Lower lobe of right lung (tissue), 2 donors: ENCODE measurements around the gene LRRC47. TPM values are rescaled to one million over a fixed set of nuclear protein-coding genes. Genes with fewer than 3 reads are reported as not detected.

Experiments used
- ATAC-seq, 2 donors: fragments of 200-7000 bp; cut with Tn5 transposase; one replicate each; pipeline ENCODE4 v1.9.1; 2020 to 2022; ENCODE audit warnings: mild to moderate bottlenecking in 2 of 2, moderate library complexity in 2 of 2
- DNase-seq: peaks from one replicate; pipeline ENCODE4 v3.0.0-alpha.2; 2020
- H3K27ac ChIP-seq: fragments of 200-600 bp; one replicate; pipeline ENCODE4 v1.8.0; 2022
- H3K27me3 ChIP-seq: fragments of 200-600 bp; one replicate; pipeline ENCODE4 v1.8.0; 2022; ENCODE audit warnings: low read depth
- H3K36me3 ChIP-seq: fragments of 200-600 bp; one replicate; pipeline ENCODE4 v1.8.0; 2022; ENCODE audit warnings: mild to moderate bottlenecking
- H3K4me1 ChIP-seq: fragments of 200-600 bp; one replicate; pipeline ENCODE4 v1.8.0; 2022
- H3K4me3 ChIP-seq: fragments of 200-600 bp; one replicate; pipeline ENCODE4 v1.8.0; 2022; ENCODE audit warnings: mild to moderate bottlenecking
- H3K9me3 ChIP-seq: fragments of 200-600 bp; one replicate; pipeline ENCODE4 v1.8.0; 2022
- intact Hi-C: fragments of 100-400 bp; cut with DNase I; formaldehyde crosslinking; loops from one replicate; pipeline ENCODE4 v1.11.0; 2022
- total RNA-seq: library from RNA; stranded (reverse); fragmentation: NEBNext Ultra II Directional; extraction: Animal tissue kit (Norgen Biotek cat#: 25700); gene quantifications from one replicate; pipeline ENCODE4 v1.2.1, GENCODE V29; 2021
- TF ChIP-seq, protein P1 (sequence below): fragments of 200-600 bp; IDR thresholded peaks from one replicate; pipeline ENCODE4 v1.8.0; 2022; ENCODE audit warnings: antibody characterized with exemption, mild to moderate bottlenecking
- donor health status: DM: no; HTN: yes; CAD: no; lungs with severe emphysema.

LRRC47 gene
- total RNA-seq, 1 donor from 2014 or later = 34.4 TPM

DNA sequence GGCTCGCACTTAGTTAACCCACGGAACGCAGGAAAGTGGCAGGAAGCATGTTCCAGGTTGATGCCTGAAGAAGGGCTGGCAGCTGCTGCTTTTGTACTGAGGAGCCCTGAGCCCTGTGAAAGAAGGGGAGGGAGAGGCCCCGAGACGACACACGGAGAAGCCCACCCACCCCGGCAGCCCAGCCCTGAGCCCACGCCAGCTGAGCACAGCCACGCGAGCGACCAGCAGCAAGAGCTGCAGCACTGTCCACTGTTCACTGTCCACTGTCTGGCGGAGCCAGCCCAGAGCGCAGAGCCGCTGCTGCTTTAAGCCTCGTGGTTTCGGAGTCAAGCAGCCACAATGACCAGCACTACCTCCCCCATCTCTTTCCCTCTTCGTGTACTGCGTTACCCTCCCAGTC, 5.3 kb downstream of the LRRC47 start:
- no peak for ATAC-seq
- intact Hi-C loops = no loop called here
- peaks cover 31% of the 10 kb centered on the region for H3K4me1 ChIP-seq
- H3K9me3 ChIP-seq = no peaks in the 10 kb centered on the region
- no peak overlapping the region for H3K27ac ChIP-seq
- H3K27me3 ChIP-seq = no peaks in the 10 kb centered on the region
- DNase-seq = peak; percentile 38
- TF ChIP-seq, protein P1, sequence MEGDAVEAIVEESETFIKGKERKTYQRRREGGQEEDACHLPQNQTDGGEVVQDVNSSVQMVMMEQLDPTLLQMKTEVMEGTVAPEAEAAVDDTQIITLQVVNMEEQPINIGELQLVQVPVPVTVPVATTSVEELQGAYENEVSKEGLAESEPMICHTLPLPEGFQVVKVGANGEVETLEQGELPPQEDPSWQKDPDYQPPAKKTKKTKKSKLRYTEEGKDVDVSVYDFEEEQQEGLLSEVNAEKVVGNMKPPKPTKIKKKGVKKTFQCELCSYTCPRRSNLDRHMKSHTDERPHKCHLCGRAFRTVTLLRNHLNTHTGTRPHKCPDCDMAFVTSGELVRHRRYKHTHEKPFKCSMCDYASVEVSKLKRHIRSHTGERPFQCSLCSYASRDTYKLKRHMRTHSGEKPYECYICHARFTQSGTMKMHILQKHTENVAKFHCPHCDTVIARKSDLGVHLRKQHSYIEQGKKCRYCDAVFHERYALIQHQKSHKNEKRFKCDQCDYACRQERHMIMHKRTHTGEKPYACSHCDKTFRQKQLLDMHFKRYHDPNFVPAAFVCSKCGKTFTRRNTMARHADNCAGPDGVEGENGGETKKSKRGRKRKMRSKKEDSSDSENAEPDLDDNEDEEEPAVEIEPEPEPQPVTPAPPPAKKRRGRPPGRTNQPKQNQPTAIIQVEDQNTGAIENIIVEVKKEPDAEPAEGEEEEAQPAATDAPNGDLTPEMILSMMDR = no peak
- no peak overlapping the region for H3K4me3 ChIP-seq
- H3K36me3 ChIP-seq = peaks cover 51% of the 10 kb centered on the region

DNA sequence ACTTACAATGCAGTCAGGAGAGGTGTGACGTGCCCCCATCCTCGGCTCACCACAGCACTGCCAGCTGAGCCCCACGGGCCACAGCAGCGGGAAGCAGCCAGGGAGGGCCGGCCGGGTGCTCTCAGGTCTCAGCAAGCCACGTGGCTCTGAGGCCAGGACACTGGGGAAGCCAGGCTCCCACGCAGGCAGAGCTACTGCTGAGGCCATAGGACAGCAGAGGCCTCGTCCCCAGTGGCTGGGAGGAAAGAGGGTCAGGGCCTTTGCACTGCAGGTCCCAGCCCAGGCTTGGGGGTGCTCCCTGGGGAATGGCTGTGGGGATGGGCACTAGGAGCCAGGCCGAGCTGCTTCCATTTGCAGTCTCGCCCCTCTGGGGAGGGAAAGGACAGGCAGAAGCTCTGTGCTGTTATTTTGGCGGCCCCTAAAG, 5.8 kb downstream of the LRRC47 start:
- Histone ChIP-seq H3K9me3 (no peaks in the 10 kb centered on the region), H3K36me3 (peaks cover 55% of the 10 kb centered on the region), H3K4me1 (peaks cover 30% of the 10 kb centered on the region), H3K27ac (no peak overlapping the region), H3K27me3 (no peaks in the 10 kb centered on the region), H3K4me3 (no peak overlapping the region)
- intact Hi-C loops = no loop called here
- TF ChIP-seq, protein P1 = no peak
- ATAC-seq = no peak
- DNase-seq = peak; percentile 35

DNA sequence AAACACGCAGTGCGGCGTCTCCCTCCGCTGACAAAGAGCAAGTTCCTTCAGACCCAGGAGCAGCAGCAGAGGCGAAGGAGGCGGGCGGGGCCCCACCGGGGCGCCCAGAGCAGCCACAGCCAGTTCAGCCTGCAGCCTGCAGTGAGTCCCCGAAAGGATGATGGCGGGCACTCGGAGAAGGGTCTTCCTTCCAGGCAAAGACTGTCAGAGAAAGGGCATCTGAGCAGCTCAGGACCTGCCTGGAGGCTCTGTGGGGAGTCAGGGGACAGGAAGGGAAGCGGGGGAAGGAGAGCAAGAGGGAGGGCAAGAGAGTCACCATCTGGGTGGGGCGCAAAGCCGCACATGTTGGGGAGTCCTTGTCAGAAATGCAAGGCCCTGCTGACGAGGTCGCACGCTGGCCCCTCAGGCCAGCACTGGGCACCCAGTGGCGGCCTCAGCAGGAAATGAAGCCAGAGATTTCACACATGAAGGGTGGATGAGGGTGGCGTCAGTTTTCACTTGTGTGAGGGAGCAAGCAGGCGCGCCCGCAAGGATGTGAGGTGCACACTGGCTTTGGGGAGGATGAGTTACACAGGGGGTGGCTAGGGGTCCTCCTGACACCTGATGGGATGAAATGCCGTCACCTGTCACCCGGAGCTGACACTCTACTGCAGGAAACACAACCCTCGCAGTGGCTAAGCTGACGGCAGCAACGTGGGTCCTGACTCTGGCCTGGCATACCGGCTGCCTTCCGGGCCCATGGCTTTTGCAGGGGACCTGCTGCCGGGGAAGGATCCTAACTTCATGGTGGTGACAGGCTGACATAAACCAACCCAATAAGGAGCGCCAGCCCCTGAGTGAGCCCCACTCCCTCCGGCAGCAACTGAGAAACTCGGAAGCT, 6.6 kb downstream of the LRRC47 start:
- intact Hi-C loops = no loop called here
- no peak overlapping the region for H3K27ac ChIP-seq
- no peak for ATAC-seq

DNA sequence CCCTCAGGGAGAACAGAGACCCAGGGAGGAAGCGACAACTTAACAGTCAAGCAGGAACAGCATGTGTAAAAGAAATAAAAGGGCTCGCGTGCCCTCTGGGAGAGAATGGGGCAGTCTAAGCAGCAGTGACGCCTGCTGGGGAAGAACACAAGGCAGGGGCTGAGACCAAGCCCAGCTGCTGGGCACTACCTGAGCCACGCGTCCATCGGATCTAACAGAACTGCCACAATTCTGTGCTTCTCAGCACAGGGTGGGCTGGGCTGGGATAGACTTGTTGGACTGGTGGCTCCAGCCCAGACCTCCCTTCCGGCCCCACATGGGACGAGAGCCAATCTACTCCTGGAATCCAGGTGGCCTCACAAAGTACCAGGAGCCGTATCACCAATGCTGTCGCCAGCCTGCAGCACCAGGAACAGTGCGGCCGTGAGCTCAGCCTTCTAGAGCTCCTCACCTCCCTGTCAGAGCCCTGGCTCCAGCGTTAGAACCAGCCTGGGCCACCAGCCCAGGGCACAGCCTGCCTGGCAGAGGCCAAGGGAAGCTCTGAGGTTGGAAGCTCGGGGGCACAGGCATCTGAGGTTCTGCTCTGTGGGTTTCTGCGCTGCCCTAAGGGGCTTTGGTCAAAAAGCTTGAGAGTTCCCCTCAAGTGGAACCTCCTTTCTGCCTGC, 7.4 kb downstream of the LRRC47 start:
- ATAC-seq (no peak), DNase-seq (no peak)
- TF ChIP-seq, protein P1 = no peak
- Histone ChIP-seq H3K27ac (no peak overlapping the region), H3K4me1 (peaks cover 14% of the 10 kb centered on the region), H3K4me3 (no peak overlapping the region), H3K9me3 (no peaks in the 10 kb centered on the region), H3K36me3 (peaks cover 72% of the 10 kb centered on the region), H3K27me3 (no peaks in the 10 kb centered on the region)
- intact Hi-C loops = no loop called here

More for the DNA sequence above, 6.6 kb downstream of the LRRC47 start:
- Histone ChIP-seq H3K36me3 (peaks cover 64% of the 10 kb centered on the region), H3K27me3 (no peaks in the 10 kb centered on the region), H3K4me1 (peaks cover 21% of the 10 kb centered on the region), H3K4me3 (no peak overlapping the region), H3K9me3 (no peaks in the 10 kb centered on the region)
- TF ChIP-seq, protein P1 = no peak
- DNase-seq = peak; percentile 30

DNA sequence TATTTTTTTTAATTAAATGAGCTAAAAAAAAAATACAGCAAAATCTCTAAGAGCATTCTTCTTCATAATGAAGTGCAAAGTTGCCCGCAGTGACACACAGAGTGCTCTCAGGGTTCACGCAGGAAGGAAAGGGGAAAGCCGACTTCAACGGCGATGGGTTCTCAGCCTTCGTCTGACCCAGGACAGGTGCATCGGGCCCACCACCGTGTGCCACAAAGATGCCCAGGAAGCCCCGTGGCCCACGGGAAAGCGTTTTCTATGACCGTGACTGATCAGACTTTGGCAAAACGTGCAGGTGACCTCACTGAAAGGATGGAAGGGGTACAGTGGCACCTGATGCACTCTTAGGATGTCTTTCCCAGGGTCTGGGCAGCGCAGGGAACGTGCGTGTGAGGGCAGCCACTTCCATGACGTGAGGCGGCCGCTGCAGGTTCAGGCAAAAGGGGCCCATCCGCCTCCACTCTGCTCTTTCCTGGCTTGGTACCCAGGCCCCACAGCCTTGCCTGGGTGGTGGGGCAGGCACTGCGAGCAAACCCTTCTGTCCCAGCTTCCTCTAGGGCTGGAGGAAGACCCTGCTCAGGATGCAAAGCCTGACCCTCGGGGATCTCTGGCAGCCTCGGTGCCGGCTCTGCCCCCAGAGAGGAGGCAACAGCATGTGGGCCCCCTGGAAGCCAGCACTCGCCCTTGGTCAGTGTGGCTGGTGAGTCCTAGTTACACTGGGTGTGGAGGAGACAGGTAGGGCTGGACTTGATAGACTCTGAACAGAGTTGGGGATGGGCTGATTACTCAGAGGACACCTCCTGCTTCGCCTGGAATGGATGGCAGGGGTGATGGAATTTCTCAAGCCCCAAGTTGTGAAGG, 8.3 kb downstream of the LRRC47 start:
- Histone ChIP-seq H3K4me1 (peaks cover 5% of the 10 kb centered on the region), H3K27ac (no peak overlapping the region), H3K4me3 (no peak overlapping the region), H3K27me3 (no peaks in the 10 kb centered on the region), H3K9me3 (no peaks in the 10 kb centered on the region), H3K36me3 (peaks cover 81% of the 10 kb centered on the region)
- TF ChIP-seq, protein P1 = no peak
- intact Hi-C loops = no loop called here
- ATAC-seq (no peak), DNase-seq (no peak)
